Psoas muscle (tissue), 8 donors: ENCODE results near the gene ARL15. TPM values are rescaled to one million over a fixed set of nuclear protein-coding genes. Genes with fewer than 3 reads are reported as not detected.

Experiments used
- ATAC-seq, 4 donors: fragments of 200-7000 bp; cut with Tn5 transposase; one replicate each; pipeline ENCODE4 v1.9.1; 2020; ENCODE audit warnings: moderate library complexity in 3 of 4, mild to moderate bottlenecking in 2 of 4
- DNase-seq, 2 donors: peaks; one replicate each; pipeline ENCODE4 v3.0.0-alpha.2; 2020
- H3K27ac ChIP-seq: fragments of 200-600 bp; one replicate; pipeline ENCODE4 v1.8.0; 2022
- H3K27me3 ChIP-seq, 3 donors: fragments of 200-600 bp in 1 of 3; one replicate each; pipeline versions ENCODE4 v1.6.1 to v1.8.0; 2013 to 2022; ENCODE audit warnings: low read length in 2 of 3, mild to moderate bottlenecking in 2 of 3, moderate library complexity in 1 of 3; ENCODE audit not compliant: insufficient read depth in 3 of 3
- H3K36me3 ChIP-seq, 2 donors: fragments of 200-600 bp in 1 of 2; one replicate each; pipeline versions ENCODE4 v1.6.1 to v1.8.0; 2013 to 2022; ENCODE audit warnings: low read depth in 1 of 2, mild to moderate bottlenecking in 1 of 2, moderate library complexity in 1 of 2; ENCODE audit not compliant: insufficient read depth in 1 of 2
- H3K4me1 ChIP-seq: fragments of 200-600 bp; one replicate; pipeline ENCODE4 v1.8.0; 2022
- H3K4me3 ChIP-seq: fragments of 200-600 bp; one replicate; pipeline ENCODE4 v1.8.0; 2022; ENCODE audit warnings: mild to moderate bottlenecking
- H3K9me3 ChIP-seq: fragments of 200-600 bp; one replicate; pipeline ENCODE4 v1.8.0; 2022
- CTCF ChIP-seq: fragments of 200-600 bp; IDR thresholded peaks from one replicate; pipeline ENCODE4 v1.8.0; 2022; ENCODE audit warnings: antibody characterized with exemption
- WGBS, 3 donors: extraction: QIAGEN DNeasy Blood & Tissue Kit; methylation state at CpG; one replicate each; pipeline versions ENCODE4 v1.1.6 to v1.1.7; 2013; 5-methylcytosine and 5-hydroxymethylcytosine counted together
- intact Hi-C, 2 donors: fragments of 100-400 bp; cut with DNase I; formaldehyde crosslinking; loops; one replicate each; pipeline versions ENCODE4 v1.11.0 to v1.14.2; 2022
- polyA plus RNA-seq, 3 donors: library from polyadenylated mRNA; stranded (reverse); fragments of 200-250 nt; gene quantifications; one replicate each; pipeline ENCODE4 v1.2.3, GENCODE V29; 2013
- total RNA-seq, 4 donors: library from RNA; stranded (reverse); fragmentation: NEBNext Ultra II Directional in 2 of 4; extraction: Animal tissue kit (Norgen Biotek cat#: 25700) in 2 of 4; gene quantifications; one replicate each; pipeline versions ENCODE4 v1.2.1 to v1.2.4, GENCODE V29; 2021 to 2023
- donor health status: healthy with polysubstance abuse.
- donor health status: DM: no; HTN: no; CAD: no; lungs with moderate emphysema.
- donor health status: Bipolar disorder and iron deficiency.
- donor health status: healthy.
- donor health status: DM: yes; HTN: yes; CAD: no.
- donor health status: DM: no; HTN: no; CAD: no.
- donor health status: DM: no; HTN: no; CAD: no.
- donor health status: DM: yes; HTN: yes; CAD: no.

The ARL15 gene
- total and polyA plus RNA-seq, 7 donors: 2.5 to 8.9 (median 4.6) TPM

GRCh38 chr5:54292866-54293265 is 17.5 kb downstream of the ARL15 start:
- intact Hi-C loops: no loop called here
- WGBS, 3 donors: 93 to 95% (median 94%) methylated on average over 1 of the region's 1 CpG
- TF ChIP-seq CTCF: no peak
- Histone ChIP-seq H3K36me3 (no peaks in the 10 kb centered on the region), H3K4me3 (no peak overlapping the region), H3K27me3 (no peaks in the 10 kb centered on the region), H3K27ac (no peak overlapping the region), H3K4me1 (peaks cover 14% of the 10 kb centered on the region), H3K9me3 (peaks cover 5% of the 10 kb centered on the region)
- no peak for ATAC-seq
- DNase-seq: no peak

- DNase-seq (no peak), ATAC-seq (no peak)
- 64 to 93% (median 82%) methylated on average over 3 of the region's 3 CpGs for WGBS, 3 donors
- peaks cover 5% of the 10 kb centered on the region for H3K9me3 ChIP-seq
- no peaks in the 10 kb centered on the region for H3K36me3 ChIP-seq
- peaks cover 11% of the 10 kb centered on the region for H3K4me1 ChIP-seq
- no peak overlapping the region for H3K27ac ChIP-seq
- H3K27me3 ChIP-seq: no peaks in the 10 kb centered on the region
- intact Hi-C loops: no loop called here
- H3K4me3 ChIP-seq: no peak overlapping the region
- no peak for TF ChIP-seq CTCF
Observed at GRCh38 chr5:54291498-54291897, 18.9 kb downstream of the ARL15 start.

GRCh38 chr5:54289769-54290168 is 20.6 kb downstream of the ARL15 start:
- no peak for ATAC-seq
- no peaks in the 10 kb centered on the region for H3K4me1 ChIP-seq
- 96 to 100% (median 98%) methylated on average over 1 of the region's 1 CpG for WGBS, 3 donors
- no peak overlapping the region for H3K4me3 ChIP-seq
- H3K36me3 ChIP-seq: no peaks in the 10 kb centered on the region
- no peaks in the 10 kb centered on the region for H3K27me3 ChIP-seq
- TF ChIP-seq CTCF: no peak
- intact Hi-C loops: no loop called here
- peaks cover 5% of the 10 kb centered on the region for H3K9me3 ChIP-seq
- no peak for DNase-seq
- H3K27ac ChIP-seq: no peak overlapping the region

GRCh38 chr5:54288568-54289217 is 21.7 kb downstream of the ARL15 start:
- no peak for ATAC-seq
- Histone ChIP-seq H3K36me3 (no peaks in the 10 kb centered on the region), H3K4me1 (no peaks in the 10 kb centered on the region), H3K4me3 (no peak overlapping the region), H3K9me3 (peaks cover 5% of the 10 kb centered on the region), H3K27ac (no peak overlapping the region), H3K27me3 (no peaks in the 10 kb centered on the region)
- DNase-seq: no peak
- WGBS, 3 donors: 73 to 92% (median 91%) methylated on average over 5 of the region's 5 CpGs
- intact Hi-C loops: no loop called here
- TF ChIP-seq CTCF: no peak

- no peak for TF ChIP-seq CTCF
- H3K36me3 ChIP-seq: no peaks in the 10 kb centered on the region
- no peak overlapping the region for H3K4me3 ChIP-seq
- no peak overlapping the region for H3K27ac ChIP-seq
- ATAC-seq: no peak
- no peaks in the 10 kb centered on the region for H3K4me1 ChIP-seq
- WGBS, 3 donors: 45 to 60% (median 52%) methylated on average over 10 of the region's 10 CpGs
- H3K9me3 ChIP-seq: peaks cover 7% of the 10 kb centered on the region
- intact Hi-C loops: no loop called here
- DNase-seq: no peak
- no peaks in the 10 kb centered on the region for H3K27me3 ChIP-seq
Observed at GRCh38 chr5:54285686-54286085, 24.7 kb downstream of the ARL15 start.
